Vagina (tissue), 2 donors: ENCODE data around the gene RGS10.

Experiments
- POLR2A ChIP-seq, 2 donors: fragments of 450-650 bp; IDR thresholded peaks; one replicate each; pipeline ENCODE4 v1.6.1; 2017; ENCODE audit warnings: antibody characterized with exemption in 2 of 2, mild to moderate bottlenecking in 2 of 2, moderate library complexity in 2 of 2
- POLR2AphosphoS5 ChIP-seq, 2 donors: sonication (generic); formaldehyde crosslinking; IDR thresholded peaks; one replicate each; pipeline ENCODE4 v1.9.0; 2017; ENCODE audit warnings: antibody characterized with exemption in 2 of 2, mild to moderate bottlenecking in 2 of 2, low read depth in 1 of 2; ENCODE audit not compliant: insufficient read depth in 1 of 2
- TF ChIP-seq, protein P1 (sequence below), 3 experiments: fragments of 450-650 bp in 2 of 3; fragments of 200-600 bp in 1 of 3; sonication (generic) in 1 of 3; IDR thresholded peaks; one replicate each; pipeline ENCODE4 v1.5.1; 2017 to 2019; ENCODE audit warnings: antibody characterized with exemption in 3 of 3, mild to moderate bottlenecking in 2 of 3, moderate library complexity in 2 of 3

GRCh38 chr10:119461380-119461779, 81.1 kb downstream of the RGS10 start:
- TF ChIP-seq POLR2AphosphoS5 (IDR thresholded peaks at IDR 0.05; ENCODE audit: insufficient read depth in 1 of 2, low read depth in 1 of 2): peak in 1 of 2 donors; percentile 19
- TF ChIP-seq, protein P1, sequence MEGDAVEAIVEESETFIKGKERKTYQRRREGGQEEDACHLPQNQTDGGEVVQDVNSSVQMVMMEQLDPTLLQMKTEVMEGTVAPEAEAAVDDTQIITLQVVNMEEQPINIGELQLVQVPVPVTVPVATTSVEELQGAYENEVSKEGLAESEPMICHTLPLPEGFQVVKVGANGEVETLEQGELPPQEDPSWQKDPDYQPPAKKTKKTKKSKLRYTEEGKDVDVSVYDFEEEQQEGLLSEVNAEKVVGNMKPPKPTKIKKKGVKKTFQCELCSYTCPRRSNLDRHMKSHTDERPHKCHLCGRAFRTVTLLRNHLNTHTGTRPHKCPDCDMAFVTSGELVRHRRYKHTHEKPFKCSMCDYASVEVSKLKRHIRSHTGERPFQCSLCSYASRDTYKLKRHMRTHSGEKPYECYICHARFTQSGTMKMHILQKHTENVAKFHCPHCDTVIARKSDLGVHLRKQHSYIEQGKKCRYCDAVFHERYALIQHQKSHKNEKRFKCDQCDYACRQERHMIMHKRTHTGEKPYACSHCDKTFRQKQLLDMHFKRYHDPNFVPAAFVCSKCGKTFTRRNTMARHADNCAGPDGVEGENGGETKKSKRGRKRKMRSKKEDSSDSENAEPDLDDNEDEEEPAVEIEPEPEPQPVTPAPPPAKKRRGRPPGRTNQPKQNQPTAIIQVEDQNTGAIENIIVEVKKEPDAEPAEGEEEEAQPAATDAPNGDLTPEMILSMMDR (IDR thresholded peaks at IDR 0.05): no peak
- no peak for TF ChIP-seq POLR2A (IDR thresholded peaks at IDR 0.05)
